Mesendoderm (in vitro differentiated cells): ENCODE data around the gene CREBZF.
A peak's percentile ranks its signal among the peaks of the same experiment; 100 is the strongest.
"Not testable (repeated sequence)": the region's sequence is repeated elsewhere in the genome, so short reads cannot be mapped to it uniquely, and the experiment has no call there.

Source experiments
- DNase-seq: peaks from one replicate; pipeline ENCODE4 v3.0.0; 2013
- H2AK5ac ChIP-seq: 2 replicates; pipeline ENCODE4 v1.6.1; 2013; ENCODE audit warnings: low read length, inconsistent platforms
- H2BK120ac ChIP-seq: 2 replicates; pipeline ENCODE4 v1.6.1; 2013; ENCODE audit warnings: low read depth, mild to moderate bottlenecking, low read length, moderate library complexity, mixed read lengths
- H2BK15ac ChIP-seq: replicated peaks from 2 replicates; pipeline ENCODE4 v1.6.1; 2013; ENCODE audit warnings: low read depth, mild to moderate bottlenecking, moderate library complexity
- H2BK5ac ChIP-seq: 2 replicates; pipeline ENCODE4 v1.6.1; 2013; ENCODE audit warnings: low read length, inconsistent platforms
- H3K18ac ChIP-seq: 2 replicates; pipeline ENCODE4 v1.6.1; 2013; ENCODE audit warnings: mild to moderate bottlenecking, low read length, mixed read lengths
- H3K23ac ChIP-seq: one replicate; pipeline ENCODE4 v1.6.1; 2013; ENCODE audit warnings: low read length
- H3K27ac ChIP-seq: 2 replicates; pipeline ENCODE4 v1.5.1; 2013; ENCODE audit warnings: low read depth, mild to moderate bottlenecking, inconsistent platforms, low read length, moderate library complexity
- H3K27me3 ChIP-seq: 2 replicates; pipeline ENCODE4 v1.6.1; 2013; ENCODE audit warnings: low read length, control low read depth, mild to moderate bottlenecking, inconsistent platforms; ENCODE audit not compliant: insufficient read depth, poor library complexity
- H3K36me3 ChIP-seq: 2 replicates; pipeline ENCODE4 v1.6.1; 2013; ENCODE audit warnings: low read length, inconsistent platforms; ENCODE audit not compliant: control insufficient read depth, insufficient read depth
- H3K4ac ChIP-seq: one replicate; pipeline ENCODE4 v1.6.1; 2013; ENCODE audit warnings: low read depth, mild to moderate bottlenecking, low read length, moderate library complexity
- H3K4me1 ChIP-seq: 2 replicates; pipeline ENCODE4 v1.6.1; 2013; ENCODE audit warnings: low read depth, low read length, inconsistent platforms; ENCODE audit not compliant: control insufficient read depth
- H3K4me2 ChIP-seq: 2 replicates; pipeline ENCODE4 v1.6.1; 2013; ENCODE audit warnings: low read length
- H3K4me3 ChIP-seq: 2 replicates; pipeline ENCODE4 v1.5.1; 2013; ENCODE audit warnings: mild to moderate bottlenecking, low read length
- H3K56ac ChIP-seq: one replicate; pipeline ENCODE4 v1.6.1; 2013; ENCODE audit warnings: low read length
- H3K79me1 ChIP-seq: 2 replicates; pipeline ENCODE4 v1.6.1; 2013; ENCODE audit warnings: low read length, inconsistent platforms
- H3K79me2 ChIP-seq: 2 replicates; pipeline ENCODE4 v1.6.1; 2013; ENCODE audit warnings: mild to moderate bottlenecking, low read length; ENCODE audit not compliant: control insufficient read depth, insufficient read depth
- H3K9ac ChIP-seq: 2 replicates; pipeline ENCODE4 v1.6.1; 2013; ENCODE audit warnings: low read length, inconsistent platforms
- H4K5ac ChIP-seq: one replicate; pipeline ENCODE4 v1.6.1; 2013; ENCODE audit warnings: low read length
- H4K8ac ChIP-seq: one replicate; pipeline ENCODE4 v1.6.1; 2013; ENCODE audit warnings: low read depth, mild to moderate bottlenecking, control low read depth, low read length, moderate library complexity
- WGBS: extraction: QIAGEN DNeasy Blood & Tissue Kit; methylation state at CpG from one replicate; pipeline ENCODE4 v1.1.7; 2013; ENCODE audit warnings: low lambda C conversion rate, missing lambda C conversion rate; ENCODE audit not compliant: insufficient coverage; ENCODE audit errors: extremely low coverage; 5-methylcytosine and 5-hydroxymethylcytosine counted together

The CREBZF gene

GRCh38 chr11:85656777-85657176, 8.2 kb downstream of the CREBZF start:
- H3K4ac ChIP-seq = no peak overlapping the region
- no peak overlapping the region for H3K4me3 ChIP-seq
- no peaks in the 10 kb centered on the region for H3K27me3 ChIP-seq
- no peak overlapping the region for H4K8ac ChIP-seq
- H3K4me2 ChIP-seq = no peak overlapping the region
- no peak overlapping the region for H3K18ac ChIP-seq
- H4K5ac ChIP-seq = no peak overlapping the region
- H3K9ac ChIP-seq = no peak overlapping the region
- H2AK5ac ChIP-seq = no peak overlapping the region
- no peaks in the 10 kb centered on the region for H3K4me1 ChIP-seq
- DNase-seq = no peak
- no CpG with 5 or more reads among the region's 1 CpG for WGBS
- no peak overlapping the region for H3K27ac ChIP-seq
- peaks cover 2% of the 10 kb centered on the region for H3K79me1 ChIP-seq
- no peak overlapping the region for H3K23ac ChIP-seq
- no peak overlapping the region for H3K56ac ChIP-seq
- H3K36me3 ChIP-seq = no peaks in the 10 kb centered on the region
- H2BK15ac ChIP-seq = no peak overlapping the region
- no peak overlapping the region for H2BK5ac ChIP-seq
- H3K79me2 ChIP-seq = peaks cover 9% of the 10 kb centered on the region
- no peak overlapping the region for H2BK120ac ChIP-seq

GRCh38 chr11:85654343-85654742, 10.6 kb downstream of the CREBZF start:
- H2BK120ac ChIP-seq, H3K36me3 ChIP-seq, H3K18ac ChIP-seq, H3K23ac ChIP-seq, H4K5ac ChIP-seq, DNase-seq, H3K4me3 ChIP-seq, H3K9ac ChIP-seq, H2AK5ac ChIP-seq, H3K4ac ChIP-seq, H2BK5ac ChIP-seq, H3K4me1 ChIP-seq, H3K4me2 ChIP-seq, H3K79me1 ChIP-seq, H2BK15ac ChIP-seq, H3K56ac ChIP-seq, H3K27me3 ChIP-seq, H4K8ac ChIP-seq, H3K79me2 ChIP-seq, H3K27ac ChIP-seq: not testable (repeated sequence)
- no CpG with 5 or more reads among the region's 4 CpGs for WGBS

GRCh38 chr11:85652786-85653447, 12.0 kb downstream of the CREBZF start:
- no peak overlapping the region for H3K56ac ChIP-seq
- no peak overlapping the region for H3K9ac ChIP-seq
- H3K36me3 ChIP-seq = no peaks in the 10 kb centered on the region
- no peak overlapping the region for H2BK5ac ChIP-seq
- H3K23ac ChIP-seq = no peak overlapping the region
- H2BK15ac ChIP-seq = no peak overlapping the region
- H3K4me1 ChIP-seq = no peaks in the 10 kb centered on the region
- no peak for DNase-seq
- H2AK5ac ChIP-seq = no peak overlapping the region
- no peak overlapping the region for H3K4me2 ChIP-seq
- peaks cover 2% of the 10 kb centered on the region for H3K79me1 ChIP-seq
- no peaks in the 10 kb centered on the region for H3K79me2 ChIP-seq
- no peak overlapping the region for H3K27ac ChIP-seq
- no peaks in the 10 kb centered on the region for H3K27me3 ChIP-seq
- H3K18ac ChIP-seq = no peak overlapping the region
- no peak overlapping the region for H3K4me3 ChIP-seq
- no peak overlapping the region for H4K8ac ChIP-seq
- no peak overlapping the region for H4K5ac ChIP-seq
- no peak overlapping the region for H2BK120ac ChIP-seq
- H3K4ac ChIP-seq = no peak overlapping the region
- no CpG with 5 or more reads among the region's 3 CpGs for WGBS

- Histone ChIP-seq H3K27me3 (no peaks in the 10 kb centered on the region), H3K9ac (no peak overlapping the region), H3K27ac (no peak overlapping the region), H3K4me2 (no peak overlapping the region), H3K23ac (no peak overlapping the region), H2BK120ac (no peak overlapping the region), H2BK5ac (no peak overlapping the region), H3K79me2 (no peaks in the 10 kb centered on the region), H3K79me1 (no peaks in the 10 kb centered on the region), H2AK5ac (no peak overlapping the region), H3K4ac (no peak overlapping the region), H4K8ac (no peak overlapping the region), H2BK15ac (no peak overlapping the region), H3K36me3 (no peaks in the 10 kb centered on the region), H4K5ac (no peak overlapping the region), H3K4me3 (no peak overlapping the region), H3K18ac (no peak overlapping the region), H3K4me1 (no peaks in the 10 kb centered on the region), H3K56ac (no peak overlapping the region)
- no peak for DNase-seq
- WGBS = no CpG with 5 or more reads among the region's 1 CpG
Observed at GRCh38 chr11:85651118-85651517, 13.8 kb downstream of the CREBZF start.

GRCh38 chr11:85647604-85648299, 17.2 kb downstream of the CREBZF start, which contains the start of gene TMEM126A:
Gene TMEM126A, plus strand, starts transcription at chr11:85647967. Its CDS starts 2,289 bp downstream, at chr11:85650256.
- peak; percentile 98 for DNase-seq
- Histone ChIP-seq H2AK5ac (no peak within 1 kb of the TSS), H4K8ac (no peak within 1 kb of the TSS), H3K4me2 (peak within 1 kb of the TSS; percentile 71), H4K5ac (peak within 1 kb of the TSS; percentile 99), H2BK15ac (no peak within 1 kb of the TSS), H3K79me2 (no peaks in the 10 kb centered on the region), H3K36me3 (no peaks in the 10 kb centered on the region), H2BK5ac (peak within 1 kb of the TSS; percentile 17), H3K56ac (peak within 1 kb of the TSS; percentile 92), H3K27ac (peak within 1 kb of the TSS; percentile 67), H3K27me3 (no peaks in the 10 kb centered on the region), H3K9ac (peak within 1 kb of the TSS; percentile 85), H3K4me3 (peak within 1 kb of the TSS; percentile 80), H3K4ac (no peak within 1 kb of the TSS), H3K4me1 (no peaks in the 10 kb centered on the region), H2BK120ac (no peak within 1 kb of the TSS), H3K18ac (no peak within 1 kb of the TSS), H3K79me1 (no peaks in the 10 kb centered on the region), H3K23ac (no peak within 1 kb of the TSS)
- WGBS = no CpG with 5 or more reads among the region's 33 CpGs
